Spinal cord (tissue), 10 donors: ENCODE data around the gene RPS10. TPM values are rescaled to one million over a fixed set of nuclear protein-coding genes. Genes with fewer than 3 reads are reported as not detected.

ENCODE experiments used
- DNase-seq, 6 donors: peaks; one replicate each; pipeline versions ENCODE4 v3.0.0 to v3.0.0-alpha.2; 2013 to 2015; ENCODE audit warnings: low spot score in 6 of 6, low read depth in 4 of 6
- H3K27ac ChIP-seq: one replicate; pipeline ENCODE4 v1.5.1; 2013; ENCODE audit warnings: low read depth, low read length, control low read depth
- H3K27me3 ChIP-seq: one replicate; pipeline ENCODE4 v1.6.1; 2013; ENCODE audit warnings: low read length; ENCODE audit not compliant: control insufficient read depth, insufficient read depth
- H3K36me3 ChIP-seq: one replicate; pipeline ENCODE4 v1.6.1; 2013; ENCODE audit warnings: low read length; ENCODE audit not compliant: control insufficient read depth, insufficient read depth
- H3K4me1 ChIP-seq: one replicate; pipeline ENCODE4 v1.6.1; 2013; ENCODE audit warnings: low read length; ENCODE audit not compliant: control insufficient read depth, insufficient read depth
- H3K4me3 ChIP-seq: one replicate; pipeline ENCODE4 v1.5.1; 2013; ENCODE audit warnings: low read depth, low read length, control low read depth
- H3K9me3 ChIP-seq: one replicate; pipeline ENCODE4 v1.6.1; 2013; ENCODE audit warnings: low read length; ENCODE audit not compliant: control insufficient read depth, insufficient read depth
- WGBS: methylation state at CpG from one replicate; pipeline ENCODE4 v1.1.5; 2013; ENCODE audit warnings: missing lambda C conversion rate; ENCODE audit not compliant: insufficient coverage; 5-methylcytosine and 5-hydroxymethylcytosine counted together
- polyA plus RNA-seq, 2 donors: library from polyadenylated mRNA; unstranded; fragments of 120-200 nt; gene quantifications; one replicate each; pipeline ENCODE4 v1.2.1, GENCODE V29; 2013; ENCODE audit not compliant: insufficient read length in 2 of 2
- total RNA-seq, 2 donors: library from RNA; depleted of rRNA in 1 of 2; stranded (reverse); fragments of 120-200 nt in 1 of 2; fragments of >200 nt in 1 of 2; gene quantifications; one replicate each; pipeline versions ENCODE4 v1.2.3 to v1.2.4, GENCODE V29; 2013 to 2014
- donor health status: healthy.

Gene RPS10
- total and polyA plus RNA-seq, 4 donors, result 803 to 2,031 (median 844) TPM

GRCh38 chr6:34465531-34466241, 39.8 kb upstream of the RPS10 start, which contains the start of gene PACSIN1:
PACSIN1 (plus strand) TSS chr6:34466076; CDS start chr6:34526306, 60,230 bp downstream.
- H3K27me3 ChIP-seq, result peaks cover 11% of the 10 kb centered on the region
- DNase-seq, result peak in 3 of 6 donors; percentile 31 to 90 (median 62)
- under 1% methylated on average over 43 of the region's 67 CpGs for WGBS
- no peaks in the 10 kb centered on the region for H3K9me3 ChIP-seq
- H3K4me1 ChIP-seq, result peaks cover 22% of the 10 kb centered on the region
- H3K4me3 ChIP-seq, result peak within 1 kb of the TSS; percentile 37
- peaks cover 4% of the 10 kb centered on the region for H3K36me3 ChIP-seq
- no peak within 1 kb of the TSS for H3K27ac ChIP-seq

GRCh38 chr6:34463849-34464248, 38.0 kb upstream of the RPS10 start:
- H3K27ac ChIP-seq, result no peak overlapping the region
- WGBS, result 77% methylated on average over 3 of the region's 4 CpGs
- H3K27me3 ChIP-seq, result peaks cover 11% of the 10 kb centered on the region
- DNase-seq, result no peak
- H3K4me1 ChIP-seq, result peaks cover 16% of the 10 kb centered on the region
- no peaks in the 10 kb centered on the region for H3K36me3 ChIP-seq
- H3K4me3 ChIP-seq, result no peak overlapping the region
- H3K9me3 ChIP-seq, result no peaks in the 10 kb centered on the region

GRCh38 chr6:34463299-34463698, 37.4 kb upstream of the RPS10 start:
- no peaks in the 10 kb centered on the region for H3K36me3 ChIP-seq
- no peaks in the 10 kb centered on the region for H3K9me3 ChIP-seq
- peaks cover 16% of the 10 kb centered on the region for H3K4me1 ChIP-seq
- no peak for DNase-seq
- peaks cover 11% of the 10 kb centered on the region for H3K27me3 ChIP-seq
- no peak overlapping the region for H3K4me3 ChIP-seq
- no CpG with 5 or more reads among the region's 2 CpGs for WGBS
- H3K27ac ChIP-seq, result no peak overlapping the region

GRCh38 chr6:34462551-34462971, 36.7 kb upstream of the RPS10 start:
- H3K4me1 ChIP-seq, result peaks cover 16% of the 10 kb centered on the region
- no peak overlapping the region for H3K27ac ChIP-seq
- H3K9me3 ChIP-seq, result no peaks in the 10 kb centered on the region
- WGBS, result 16% methylated on average over 5 of the region's 6 CpGs
- H3K27me3 ChIP-seq, result peaks cover 11% of the 10 kb centered on the region
- no peak overlapping the region for H3K4me3 ChIP-seq
- no peak for DNase-seq
- H3K36me3 ChIP-seq, result no peaks in the 10 kb centered on the region

GRCh38 chr6:34462010-34462409, 36.1 kb upstream of the RPS10 start:
- H3K9me3 ChIP-seq, result no peaks in the 10 kb centered on the region
- peaks cover 16% of the 10 kb centered on the region for H3K4me1 ChIP-seq
- no peak for DNase-seq
- H3K27me3 ChIP-seq, result peaks cover 11% of the 10 kb centered on the region
- H3K4me3 ChIP-seq, result no peak overlapping the region
- no peak overlapping the region for H3K27ac ChIP-seq
- H3K36me3 ChIP-seq, result no peaks in the 10 kb centered on the region
- 73% methylated on average over 4 of the region's 6 CpGs for WGBS

- Histone ChIP-seq H3K36me3 (no peaks in the 10 kb centered on the region), H3K27me3 (peaks cover 5% of the 10 kb centered on the region), H3K4me1 (peaks cover 6% of the 10 kb centered on the region), H3K27ac (no peak overlapping the region), H3K4me3 (no peak overlapping the region), H3K9me3 (no peaks in the 10 kb centered on the region)
- 82% methylated on average over 5 of the region's 5 CpGs for WGBS
- no peak for DNase-seq
These were observed 35.1 kb upstream of the RPS10 start for GRCh38 chr6:34460796-34461507.

- peak in 2 of 6 donors; percentile 49 to 73 for DNase-seq
- WGBS, result 9% methylated on average over 3 of the region's 6 CpGs
- H3K27ac ChIP-seq, result no peak overlapping the region
These were observed 34.2 kb upstream of the RPS10 start for GRCh38 chr6:34459899-34460593.

GRCh38 chr6:34457742-34458735, 32.2 kb upstream of the RPS10 start:
- Histone ChIP-seq H3K27ac (no peak overlapping the region), H3K4me3 (no peak overlapping the region), H3K4me1 (no peaks in the 10 kb centered on the region), H3K36me3 (no peaks in the 10 kb centered on the region), H3K27me3 (no peaks in the 10 kb centered on the region), H3K9me3 (no peaks in the 10 kb centered on the region)
- no peak for DNase-seq
- WGBS, result 83% methylated on average over 14 of the region's 14 CpGs

More at GRCh38 chr6:34459899-34460593, 34.2 kb upstream of the RPS10 start:
- Histone ChIP-seq H3K4me1 (no peaks in the 10 kb centered on the region), H3K27me3 (no peaks in the 10 kb centered on the region), H3K4me3 (no peak overlapping the region), H3K36me3 (no peaks in the 10 kb centered on the region), H3K9me3 (no peaks in the 10 kb centered on the region)

GRCh38 chr6:34457382-34457741, 31.5 kb upstream of the RPS10 start:
- DNase-seq, result no peak
- H3K36me3 ChIP-seq, result no peaks in the 10 kb centered on the region
- H3K9me3 ChIP-seq, result no peaks in the 10 kb centered on the region
- no peak overlapping the region for H3K4me3 ChIP-seq
- H3K27me3 ChIP-seq, result no peaks in the 10 kb centered on the region
- 54% methylated on average over 2 of the region's 2 CpGs for WGBS
- H3K4me1 ChIP-seq, result no peaks in the 10 kb centered on the region
- H3K27ac ChIP-seq, result no peak overlapping the region
